ENCODE measurements around the gene ZNF512B.

ZNF512B gene

GRCh38 chr20:63980806-63981728, 11.3 kb upstream of the ZNF512B start, which contains the start of gene PRPF6:
Gene PRPF6, plus strand, starts transcription at chr20:63981132. Its CDS starts 114 bp downstream, at chr20:63981246.
- peak; percentile 94 for DNase-seq (ENCODE audit: low read depth)
- H3K4me3 ChIP-seq (ENCODE audit: low read length): peak within 1 kb of the TSS; percentile 81
- TF ChIP-seq, protein P1, sequence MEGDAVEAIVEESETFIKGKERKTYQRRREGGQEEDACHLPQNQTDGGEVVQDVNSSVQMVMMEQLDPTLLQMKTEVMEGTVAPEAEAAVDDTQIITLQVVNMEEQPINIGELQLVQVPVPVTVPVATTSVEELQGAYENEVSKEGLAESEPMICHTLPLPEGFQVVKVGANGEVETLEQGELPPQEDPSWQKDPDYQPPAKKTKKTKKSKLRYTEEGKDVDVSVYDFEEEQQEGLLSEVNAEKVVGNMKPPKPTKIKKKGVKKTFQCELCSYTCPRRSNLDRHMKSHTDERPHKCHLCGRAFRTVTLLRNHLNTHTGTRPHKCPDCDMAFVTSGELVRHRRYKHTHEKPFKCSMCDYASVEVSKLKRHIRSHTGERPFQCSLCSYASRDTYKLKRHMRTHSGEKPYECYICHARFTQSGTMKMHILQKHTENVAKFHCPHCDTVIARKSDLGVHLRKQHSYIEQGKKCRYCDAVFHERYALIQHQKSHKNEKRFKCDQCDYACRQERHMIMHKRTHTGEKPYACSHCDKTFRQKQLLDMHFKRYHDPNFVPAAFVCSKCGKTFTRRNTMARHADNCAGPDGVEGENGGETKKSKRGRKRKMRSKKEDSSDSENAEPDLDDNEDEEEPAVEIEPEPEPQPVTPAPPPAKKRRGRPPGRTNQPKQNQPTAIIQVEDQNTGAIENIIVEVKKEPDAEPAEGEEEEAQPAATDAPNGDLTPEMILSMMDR (conservative IDR thresholded peaks at IDR 0.05; ENCODE audit: low read length): peak; percentile 88

GRCh38 chr20:63980317-63980805, 10.6 kb upstream of the ZNF512B start:
- TF ChIP-seq, protein P1 (conservative IDR thresholded peaks at IDR 0.05; ENCODE audit: low read length): no peak
- H3K4me3 ChIP-seq (ENCODE audit: low read length): peak overlapping the region; percentile 81
- no peak for DNase-seq (ENCODE audit: low read depth)

- TF ChIP-seq, protein P1 (conservative IDR thresholded peaks at IDR 0.05; ENCODE audit: low read length): no peak
- no peak for DNase-seq (ENCODE audit: low read depth)
- peak within 1 kb of the TSS; percentile 81 for H3K4me3 ChIP-seq (ENCODE audit: low read length)
Measured at GRCh38 chr20:63979557-63980316, 10.0 kb upstream of the ZNF512B start, which contains the start of gene SAMD10. Gene SAMD10, minus strand, starts transcription at chr20:63979642. Its CDS starts 175 bp downstream, at chr20:63979467.

GRCh38 chr20:63979229-63979556, 9.5 kb upstream of the ZNF512B start:
- TF ChIP-seq, protein P1 (conservative IDR thresholded peaks at IDR 0.05; ENCODE audit: low read length): no peak
- peak overlapping the region; percentile 58 for H3K4me3 ChIP-seq (ENCODE audit: low read length)
- no peak for DNase-seq (ENCODE audit: low read depth)

- TF ChIP-seq, protein P1 (conservative IDR thresholded peaks at IDR 0.05; ENCODE audit: low read length): no peak
- DNase-seq (ENCODE audit: low read depth): peak; percentile 33
- H3K4me3 ChIP-seq (ENCODE audit: low read length): peak overlapping the region; percentile 58
Measured at GRCh38 chr20:63978319-63979228, 8.8 kb upstream of the ZNF512B start.

DNA sequence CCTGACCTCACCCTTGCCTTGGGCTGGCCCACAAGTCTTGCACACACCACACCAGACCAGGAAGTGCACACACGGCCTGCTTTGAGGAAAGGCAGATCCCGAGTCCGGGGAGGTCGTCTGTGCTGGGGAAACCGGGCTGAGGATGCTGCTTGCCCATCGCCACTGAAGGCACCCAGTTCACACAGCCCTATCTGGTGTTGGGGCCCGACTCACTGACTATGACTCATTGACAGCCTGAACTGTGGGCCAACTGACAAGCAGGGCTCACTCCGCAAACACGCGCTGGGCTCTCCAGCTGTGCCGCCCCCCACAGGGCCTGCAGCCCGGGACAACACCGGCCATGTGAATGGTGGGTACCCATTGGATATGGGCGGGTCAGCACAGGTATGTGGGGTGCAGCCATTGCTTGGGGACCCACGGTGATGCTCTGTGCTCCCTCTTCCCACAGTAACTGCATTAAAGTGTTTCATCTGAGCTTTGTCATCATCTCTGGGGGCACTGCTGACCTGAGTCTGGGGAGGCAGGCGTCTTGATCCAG, 8.1 kb upstream of the ZNF512B start:
- H3K4me3 ChIP-seq (ENCODE audit: low read length): no peak overlapping the region
- DNase-seq (ENCODE audit: low read depth): peak; percentile 32
- TF ChIP-seq, protein P1 (conservative IDR thresholded peaks at IDR 0.05; ENCODE audit: low read length): no peak

Measured in AG10803 (cell line).